Adrenal gland (tissue), 5 donors: Measurements from ENCODE around the gene ABCB6.
A peak's percentile ranks its signal among the peaks of the same experiment; 100 is the strongest.

Experiments used
- CTCF ChIP-seq, 6 experiments: fragments of 450-650 bp in 4 of 6; fragments of 200-600 bp in 2 of 6; sonication (generic) in 1 of 6; IDR thresholded peaks; 1 replicate in 5 of 6; 2 replicates in 1 of 6; pipeline versions ENCODE4 v1.5.1 to v1.8.0; 2016 to 2021; ENCODE audit warnings: antibody characterized with exemption in 6 of 6, mild to moderate bottlenecking in 2 of 6, moderate library complexity in 1 of 6
- POLR2A ChIP-seq, 2 donors: fragments of 450-650 bp; IDR thresholded peaks; one replicate each; pipeline ENCODE4 v1.6.1; 2017; ENCODE audit warnings: antibody characterized with exemption in 2 of 2, mild to moderate bottlenecking in 2 of 2, moderate library complexity in 1 of 2
- donor health status: DM: no; HTN: no; CAD: no.

DNA sequence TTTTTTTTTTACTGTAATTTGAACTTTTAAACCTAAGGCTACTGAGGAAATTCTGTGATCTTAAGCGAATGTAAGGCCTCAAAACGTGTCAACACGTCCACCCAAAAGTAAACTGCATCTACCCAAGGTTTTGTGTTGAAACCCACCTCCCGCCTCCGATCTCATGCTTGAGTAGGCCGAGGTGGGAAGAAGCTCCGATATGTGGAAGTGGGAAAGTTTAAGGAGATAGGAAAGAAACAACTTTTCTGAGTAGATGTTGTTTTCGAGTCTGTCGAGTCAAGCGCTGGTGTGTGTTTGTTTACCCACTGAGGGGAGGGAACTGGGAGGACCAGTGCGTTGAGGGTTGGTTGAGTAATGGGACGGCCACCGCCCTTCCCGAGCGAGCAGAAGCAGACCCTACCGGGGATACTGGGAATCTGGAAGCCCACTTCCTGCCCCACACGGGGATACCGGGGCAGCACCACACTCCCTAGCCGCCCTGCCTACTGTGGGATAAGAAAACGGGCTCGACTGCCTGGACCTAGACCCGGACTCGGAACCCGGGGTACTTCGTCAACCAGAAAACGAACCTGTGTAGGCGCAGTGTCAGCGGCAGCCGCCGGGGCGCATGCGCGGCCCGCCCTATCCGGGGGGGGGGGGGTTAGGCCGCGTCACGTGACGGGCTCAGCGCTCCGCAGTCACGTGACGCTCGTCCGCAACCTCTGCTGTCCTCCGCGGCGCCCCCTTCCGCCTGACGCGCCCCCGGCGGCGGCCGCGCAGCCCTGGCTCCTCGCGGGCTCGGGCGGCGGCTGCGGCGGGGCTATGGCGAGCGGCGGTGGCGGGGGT lies 41.0 kb downstream of the ABCB6 start, which contains the start of gene RETREG2:
- TF ChIP-seq POLR2A (IDR thresholded peaks at IDR 0.05) (peak; percentile 90 to 92), CTCF (IDR thresholded peaks at IDR 0.05) (peak in 3 of 6 experiments; percentile 28 to 50 (median 33))
